ENCODE data around the gene EML1.

The EML1 gene, protein sequence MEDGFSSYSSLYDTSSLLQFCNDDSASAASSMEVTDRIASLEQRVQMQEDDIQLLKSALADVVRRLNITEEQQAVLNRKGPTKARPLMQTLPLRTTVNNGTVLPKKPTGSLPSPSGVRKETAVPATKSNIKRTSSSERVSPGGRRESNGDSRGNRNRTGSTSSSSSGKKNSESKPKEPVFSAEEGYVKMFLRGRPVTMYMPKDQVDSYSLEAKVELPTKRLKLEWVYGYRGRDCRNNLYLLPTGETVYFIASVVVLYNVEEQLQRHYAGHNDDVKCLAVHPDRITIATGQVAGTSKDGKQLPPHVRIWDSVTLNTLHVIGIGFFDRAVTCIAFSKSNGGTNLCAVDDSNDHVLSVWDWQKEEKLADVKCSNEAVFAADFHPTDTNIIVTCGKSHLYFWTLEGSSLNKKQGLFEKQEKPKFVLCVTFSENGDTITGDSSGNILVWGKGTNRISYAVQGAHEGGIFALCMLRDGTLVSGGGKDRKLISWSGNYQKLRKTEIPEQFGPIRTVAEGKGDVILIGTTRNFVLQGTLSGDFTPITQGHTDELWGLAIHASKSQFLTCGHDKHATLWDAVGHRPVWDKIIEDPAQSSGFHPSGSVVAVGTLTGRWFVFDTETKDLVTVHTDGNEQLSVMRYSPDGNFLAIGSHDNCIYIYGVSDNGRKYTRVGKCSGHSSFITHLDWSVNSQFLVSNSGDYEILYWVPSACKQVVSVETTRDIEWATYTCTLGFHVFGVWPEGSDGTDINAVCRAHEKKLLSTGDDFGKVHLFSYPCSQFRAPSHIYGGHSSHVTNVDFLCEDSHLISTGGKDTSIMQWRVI

DNA sequence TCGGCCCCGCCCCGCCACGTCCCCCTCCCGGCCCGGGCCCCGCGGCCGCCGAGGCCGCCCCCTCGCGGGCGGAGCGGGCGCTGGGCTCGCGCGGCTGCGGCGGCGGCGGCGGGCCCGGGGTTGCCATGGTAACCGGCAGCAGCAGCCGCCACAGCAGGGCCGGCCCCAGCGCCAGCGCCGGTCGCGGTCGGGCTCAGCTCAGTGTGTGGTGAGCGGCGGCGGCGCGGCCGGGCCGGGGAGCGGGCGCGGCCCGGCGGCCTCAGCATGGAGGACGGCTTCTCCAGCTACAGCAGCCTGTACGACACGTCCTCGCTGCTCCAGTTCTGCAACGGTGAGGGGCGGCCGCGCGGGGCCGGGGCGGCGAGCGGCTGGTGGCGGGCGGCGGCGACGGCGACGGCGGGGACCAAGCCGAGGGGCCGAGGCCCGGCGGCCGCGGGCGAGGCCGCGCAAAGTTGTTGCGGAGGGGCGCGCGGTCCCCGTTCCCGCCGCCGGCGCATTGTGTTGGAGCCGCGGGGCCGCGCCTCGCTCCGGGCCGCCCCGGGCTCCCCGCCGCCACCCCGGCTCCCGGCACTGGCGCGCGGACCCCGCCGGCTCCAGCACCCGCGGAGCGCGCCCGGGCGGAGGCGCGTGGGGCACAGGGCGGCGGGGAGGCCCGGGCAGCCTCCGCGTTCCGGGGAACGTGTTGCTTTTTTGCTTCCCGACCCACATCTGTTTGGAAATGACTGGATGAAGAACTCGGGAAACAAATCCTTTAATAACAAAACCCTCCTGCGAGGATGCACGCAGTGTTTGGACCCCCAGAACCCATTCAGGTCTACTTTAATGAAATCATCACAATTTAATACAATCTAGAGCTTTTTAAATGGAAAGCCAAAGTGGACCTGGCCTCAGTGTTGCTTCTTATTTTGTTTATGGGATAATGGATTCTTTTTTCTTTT, at the start of gene EML1:
EML1 (plus strand) TSS at position 201 of the 938 bp plus-strand sequence; CDS start at position 265, 64 bp downstream.
- peak; percentile 71 for DNase-seq (ENCODE audit: low spot score)

DNA sequence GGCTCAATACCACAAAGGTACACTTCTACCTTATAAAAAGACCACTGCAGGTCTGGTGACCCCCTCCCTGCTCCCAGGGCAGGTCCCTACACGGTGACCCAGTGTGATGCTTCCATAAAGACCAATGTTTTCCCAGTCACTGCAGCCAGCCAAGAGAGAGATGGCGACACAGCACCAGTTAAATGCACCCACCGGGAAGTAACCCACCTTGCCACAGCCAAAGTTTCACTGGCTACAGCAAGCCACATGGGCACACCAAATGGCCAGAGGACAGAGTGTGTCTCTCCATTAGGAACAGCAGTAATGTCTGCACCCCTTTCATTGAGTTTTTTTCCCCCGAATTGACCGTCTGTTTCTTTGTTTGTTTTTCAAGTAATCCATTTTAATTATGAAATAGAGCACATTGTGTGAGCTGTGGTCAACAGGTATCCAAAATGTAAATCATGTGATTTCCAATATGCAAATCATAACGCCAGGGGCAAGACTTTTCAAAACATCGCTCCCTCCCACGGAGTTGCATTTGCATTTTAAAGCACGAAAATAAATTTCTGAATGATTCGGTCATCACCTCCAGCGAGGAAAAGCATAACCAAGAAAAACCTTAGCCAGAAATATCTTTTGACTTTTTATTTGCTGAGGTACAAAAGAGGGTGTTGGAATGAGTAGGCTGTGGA, 48.9 kb upstream of the EML1 start:
- DNase-seq (ENCODE audit: low spot score), result no peak

DNA sequence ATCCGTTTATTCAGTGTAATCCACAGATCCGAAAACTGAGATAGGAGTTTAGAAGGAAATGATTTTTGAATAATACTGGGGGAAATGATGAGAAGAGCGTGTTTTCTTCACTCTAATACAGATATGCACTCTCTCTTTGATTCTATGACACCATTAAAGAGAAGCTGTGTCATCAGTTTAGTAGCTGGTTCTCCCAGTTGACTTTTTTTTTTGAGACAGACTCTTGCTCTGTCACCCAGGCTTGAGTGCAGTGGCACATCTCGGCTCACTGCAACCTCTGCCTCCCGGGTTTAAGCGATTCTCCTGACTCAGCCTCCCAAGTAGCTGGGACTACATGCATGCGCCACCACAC, 48.4 kb upstream of the EML1 start:
- no peak for DNase-seq (ENCODE audit: low spot score)

DNA sequence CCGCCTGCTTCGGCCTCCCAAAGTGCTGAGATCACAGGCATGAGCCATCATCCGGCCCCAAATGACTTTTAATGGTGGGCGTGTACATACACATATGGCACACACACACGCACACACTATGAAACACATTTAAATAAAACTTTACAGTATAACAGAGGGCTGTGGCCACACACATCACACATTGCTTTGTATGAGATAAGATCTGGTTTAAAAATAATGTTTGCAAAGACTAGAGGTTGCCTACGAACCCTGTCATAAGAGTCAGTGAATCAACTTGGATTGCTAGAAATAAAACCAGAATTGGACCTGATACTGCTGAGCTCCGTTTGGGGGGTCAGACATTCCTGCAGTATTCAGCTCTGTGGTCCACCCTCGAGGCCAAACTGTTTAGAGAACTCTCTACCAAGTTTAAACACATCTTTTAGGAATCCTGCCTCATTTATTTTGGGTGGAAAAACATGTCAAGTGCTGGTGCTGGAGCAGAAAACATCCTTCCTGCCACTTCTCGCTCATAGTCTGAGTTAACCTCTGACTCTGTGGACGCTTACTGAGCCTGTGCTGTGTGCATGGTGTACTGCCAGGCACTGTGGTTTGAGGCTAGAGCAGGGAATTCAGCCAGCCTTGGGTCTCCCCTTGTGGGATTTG, 47.8 kb upstream of the EML1 start:
- DNase-seq (ENCODE audit: low spot score), result no peak

DNA sequence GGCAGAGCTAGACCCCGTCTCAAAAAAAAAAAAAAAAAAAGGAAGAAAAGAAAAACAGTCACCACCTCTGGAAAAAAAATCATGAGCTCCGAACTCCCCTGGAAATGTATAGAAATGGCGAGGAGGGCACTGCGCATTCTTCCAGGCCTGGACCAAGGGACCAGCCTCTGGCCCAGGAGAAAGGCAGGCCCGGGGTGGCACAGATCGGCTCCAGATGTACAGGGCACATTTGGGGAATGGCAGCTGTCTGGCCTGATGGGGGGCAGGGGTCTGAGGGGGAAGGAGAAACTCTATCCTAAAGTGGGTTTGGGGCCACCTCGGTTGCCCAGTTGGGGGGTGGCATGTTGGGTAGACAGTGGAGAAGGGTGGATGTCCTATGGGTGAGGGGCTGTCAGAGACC, 46.0 kb upstream of the EML1 start:
- DNase-seq (ENCODE audit: low spot score), result no peak

DNA sequence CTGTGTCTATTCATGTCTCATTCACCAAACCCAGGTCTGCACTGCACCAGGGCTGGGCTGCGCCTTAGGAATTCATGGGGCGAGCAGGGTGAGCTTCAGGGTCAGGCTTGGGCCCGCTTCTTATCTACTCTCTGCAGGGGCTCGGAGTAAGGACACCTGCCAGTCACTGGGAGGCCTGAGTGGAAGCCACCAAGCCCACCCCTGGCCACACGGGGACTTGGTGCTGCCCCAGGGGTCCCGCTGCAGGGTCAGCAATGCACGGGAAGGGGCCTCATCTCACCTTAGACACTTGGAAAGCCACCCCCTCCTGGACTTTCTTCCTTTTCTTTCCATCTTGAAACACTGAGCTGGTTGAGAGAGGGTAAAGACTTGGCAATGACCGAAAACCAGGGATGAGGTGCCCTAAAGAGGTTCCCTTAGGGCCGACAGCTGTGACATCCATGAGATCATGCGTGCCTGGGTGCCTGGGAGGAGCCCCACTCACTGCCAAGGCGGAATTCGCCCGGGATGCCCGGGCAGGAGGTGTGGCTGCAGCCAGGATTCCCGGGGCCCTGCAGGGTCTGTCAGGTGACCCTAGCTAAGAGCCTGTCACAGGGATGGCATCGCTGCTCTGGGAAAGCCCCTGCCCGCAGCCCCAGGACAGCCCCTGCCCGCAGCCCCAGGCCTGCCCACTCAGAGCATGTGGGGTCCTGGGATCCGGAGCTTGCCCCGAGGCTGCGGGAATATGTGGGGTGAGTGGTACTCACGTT, 45.5 kb upstream of the EML1 start:
- no peak for DNase-seq (ENCODE audit: low spot score)

DNA sequence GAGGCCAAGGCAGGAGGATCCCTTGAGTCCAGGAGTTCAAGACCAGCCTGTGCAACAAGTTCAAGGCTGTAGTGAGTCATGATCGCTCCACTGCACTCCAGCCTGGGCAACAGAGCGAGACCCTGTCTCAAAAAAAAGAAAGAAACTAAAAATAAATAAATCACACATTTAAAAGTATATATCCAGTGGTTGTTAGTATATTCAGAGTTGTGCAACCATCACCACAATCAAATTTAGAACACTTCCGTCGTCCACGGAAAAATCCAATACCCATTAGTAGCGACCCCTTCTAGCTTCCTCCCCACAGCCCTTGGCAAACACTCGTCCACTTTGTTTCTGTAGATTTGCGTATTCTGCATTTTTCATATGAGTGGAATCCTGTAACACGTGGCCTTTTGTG, 44.7 kb upstream of the EML1 start:
- no peak for DNase-seq (ENCODE audit: low spot score)

DNA sequence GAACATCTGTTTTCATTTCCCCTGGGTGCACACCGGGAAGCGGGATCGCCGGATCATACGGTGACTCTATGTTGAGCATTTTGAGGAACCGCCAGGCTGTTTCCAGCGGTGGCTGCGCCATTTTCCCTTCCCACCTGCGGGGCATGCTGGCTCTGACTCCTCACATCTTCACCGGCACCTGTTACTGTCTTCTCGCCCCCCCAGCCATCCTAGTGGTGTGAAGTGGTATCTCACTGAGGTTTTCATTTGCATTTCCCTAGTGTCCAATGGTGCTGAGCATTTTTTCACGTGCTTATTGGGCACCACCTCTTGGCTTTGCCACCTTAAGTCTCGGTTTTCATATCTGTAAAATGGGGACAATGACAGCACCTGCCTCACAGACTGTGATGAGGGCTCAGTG, 44.1 kb upstream of the EML1 start:
- DNase-seq (ENCODE audit: low spot score), result no peak

DNA sequence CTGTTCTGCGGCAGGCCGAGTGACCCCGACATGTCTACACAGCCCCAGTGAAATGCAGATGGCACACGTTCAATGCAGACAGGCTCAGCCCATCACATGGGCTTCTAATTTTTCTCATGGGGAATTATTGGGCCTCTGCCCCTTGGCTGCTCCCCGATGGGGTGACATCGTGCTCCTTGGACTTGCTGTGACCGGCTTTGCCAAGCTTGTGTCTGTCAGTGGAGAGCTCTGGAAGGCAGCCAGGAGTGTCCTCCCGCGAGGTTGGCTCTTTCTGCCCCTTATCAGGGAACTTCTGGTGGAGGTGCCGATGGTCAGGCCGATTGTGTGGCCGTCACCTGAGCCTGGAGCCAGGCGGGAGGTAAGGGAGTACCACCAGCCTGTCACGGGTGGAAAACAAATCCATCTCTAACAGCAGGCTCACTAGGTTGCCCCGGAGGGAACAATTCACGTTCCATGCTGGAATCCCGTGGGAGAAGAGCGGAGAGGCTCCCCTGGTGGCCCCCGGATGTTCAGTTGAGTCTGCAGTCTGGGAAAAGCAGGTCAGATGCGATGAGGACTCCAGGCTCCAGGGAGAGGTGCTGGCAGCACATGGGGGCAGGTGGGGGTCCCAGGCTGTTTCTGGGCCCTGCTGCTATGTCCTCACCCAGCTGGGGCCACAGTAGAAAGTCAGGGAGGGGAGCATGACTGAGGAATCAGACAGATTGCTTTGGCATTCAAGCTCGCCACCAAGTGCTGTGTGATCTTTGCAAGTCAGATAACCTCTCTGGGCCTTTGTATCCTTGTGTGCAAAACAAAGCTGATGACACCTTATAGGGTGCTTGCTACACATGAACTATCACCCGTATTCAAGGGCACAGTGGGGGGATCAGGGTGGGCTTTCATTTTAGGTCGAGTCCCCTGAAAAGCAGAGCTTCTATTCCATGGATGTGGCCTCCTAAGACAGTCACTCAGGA, 43.2 kb upstream of the EML1 start:
- DNase-seq (ENCODE audit: low spot score), result no peak

DNA sequence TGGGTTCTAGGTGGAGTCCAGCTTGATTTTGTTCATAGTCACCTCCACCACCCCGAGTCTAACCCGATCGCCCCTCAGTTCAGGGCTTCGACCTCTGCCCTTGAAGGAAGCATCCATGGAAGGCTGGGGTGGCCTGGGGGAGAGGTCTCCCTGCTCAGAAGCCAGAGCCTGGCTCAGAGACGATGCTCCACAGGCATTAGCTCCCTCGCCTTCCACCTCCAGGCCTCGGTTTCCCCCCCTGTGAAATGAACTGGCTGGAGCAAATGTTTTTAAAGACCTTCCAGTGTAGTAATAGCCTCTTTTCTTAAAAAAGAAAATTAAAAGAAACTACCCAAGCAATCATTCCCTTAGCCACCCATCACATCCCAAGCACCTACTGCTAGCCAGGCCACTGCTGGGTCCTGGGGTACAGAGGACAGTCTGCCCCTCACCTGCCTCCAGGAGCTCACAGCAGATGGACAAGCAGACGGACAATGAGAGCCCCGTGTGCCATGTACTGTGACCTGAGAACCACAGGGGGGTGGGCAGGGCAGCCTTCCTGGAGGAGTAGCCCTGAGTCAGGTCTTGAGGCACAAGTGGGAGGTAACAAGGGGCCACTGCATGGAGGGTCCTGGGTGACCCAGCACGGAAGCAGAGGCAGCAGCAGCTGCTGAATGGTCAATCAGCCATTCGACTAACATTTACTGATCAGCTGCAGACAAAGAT, 42.3 kb upstream of the EML1 start:
- DNase-seq (ENCODE audit: low spot score), result no peak

DNA sequence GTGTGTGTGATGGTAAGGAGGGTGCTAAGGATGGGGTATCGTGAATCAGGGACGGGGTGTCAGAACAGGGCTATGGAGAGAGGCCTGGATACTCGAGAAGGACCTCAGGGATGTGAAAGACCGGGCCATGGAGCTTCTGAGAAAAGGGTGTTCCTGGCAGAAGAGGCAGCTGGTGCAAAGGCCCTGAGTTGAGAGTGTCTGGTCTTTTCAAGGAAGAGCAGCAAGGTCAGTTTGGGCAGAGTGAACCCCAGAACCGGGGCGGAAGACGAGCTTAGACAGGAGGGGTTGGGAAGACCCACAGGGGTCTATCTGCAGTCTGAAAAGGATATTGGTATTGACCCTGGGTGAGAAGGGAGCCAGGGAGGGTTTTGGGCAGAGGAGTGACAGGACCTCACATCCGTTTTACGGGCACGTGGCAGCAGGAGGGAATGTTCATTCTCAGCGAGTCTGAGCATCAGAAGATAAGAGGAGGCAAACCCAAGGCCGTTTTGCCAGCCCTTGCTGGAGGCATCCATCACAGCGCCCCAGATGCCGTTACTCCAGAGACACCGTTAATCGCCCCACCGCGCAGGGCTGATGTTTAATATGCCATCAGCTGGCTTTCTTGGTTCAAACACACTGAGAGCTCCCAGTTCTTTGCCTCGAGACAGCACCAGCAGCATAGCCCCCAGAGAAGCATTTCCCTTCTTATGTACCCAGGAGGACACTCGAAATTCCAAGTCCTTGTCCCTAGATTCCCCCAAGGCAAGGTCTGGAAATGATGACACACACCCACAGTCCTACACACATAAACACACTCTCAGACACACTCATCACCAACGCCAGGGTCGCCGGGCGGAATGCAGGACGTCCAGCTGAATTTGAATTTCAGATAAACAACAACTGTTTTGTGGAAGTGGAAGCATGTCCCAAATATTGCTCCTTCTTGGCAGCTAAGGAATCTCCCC, 41.4 kb upstream of the EML1 start:
- DNase-seq (ENCODE audit: low spot score), result no peak

DNA sequence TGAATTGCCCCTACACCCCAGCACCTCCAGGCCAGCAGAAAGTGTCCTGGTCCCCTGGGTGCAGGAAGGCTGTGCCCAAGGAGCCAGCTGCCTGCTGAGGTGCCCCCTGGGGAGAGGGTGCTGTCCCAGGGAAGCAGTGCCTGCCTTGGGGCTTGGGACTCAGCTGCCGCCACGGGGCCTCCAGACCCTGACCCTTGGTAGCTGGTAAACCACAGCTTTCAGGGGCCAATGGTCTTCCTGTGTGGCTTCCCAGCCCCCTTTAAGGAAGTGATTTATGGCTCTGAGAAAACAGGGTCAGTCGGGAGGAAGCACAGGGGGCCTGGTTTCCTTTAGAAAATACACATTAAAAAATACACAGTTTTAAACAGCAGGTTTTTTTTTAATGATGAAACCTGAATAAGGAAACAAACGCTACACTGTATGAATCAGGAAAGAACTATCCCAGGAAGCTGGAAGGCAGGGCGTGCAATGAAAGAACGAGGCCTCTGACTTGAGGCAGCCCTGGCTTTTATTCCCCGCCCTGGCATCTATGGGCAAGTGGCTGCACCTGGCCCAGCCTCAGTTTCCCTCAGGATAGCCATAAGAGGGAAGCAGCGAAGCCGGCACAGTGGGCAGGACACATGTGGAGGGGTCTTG, 40.6 kb upstream of the EML1 start:
- DNase-seq (ENCODE audit: low spot score), result no peak

DNA sequence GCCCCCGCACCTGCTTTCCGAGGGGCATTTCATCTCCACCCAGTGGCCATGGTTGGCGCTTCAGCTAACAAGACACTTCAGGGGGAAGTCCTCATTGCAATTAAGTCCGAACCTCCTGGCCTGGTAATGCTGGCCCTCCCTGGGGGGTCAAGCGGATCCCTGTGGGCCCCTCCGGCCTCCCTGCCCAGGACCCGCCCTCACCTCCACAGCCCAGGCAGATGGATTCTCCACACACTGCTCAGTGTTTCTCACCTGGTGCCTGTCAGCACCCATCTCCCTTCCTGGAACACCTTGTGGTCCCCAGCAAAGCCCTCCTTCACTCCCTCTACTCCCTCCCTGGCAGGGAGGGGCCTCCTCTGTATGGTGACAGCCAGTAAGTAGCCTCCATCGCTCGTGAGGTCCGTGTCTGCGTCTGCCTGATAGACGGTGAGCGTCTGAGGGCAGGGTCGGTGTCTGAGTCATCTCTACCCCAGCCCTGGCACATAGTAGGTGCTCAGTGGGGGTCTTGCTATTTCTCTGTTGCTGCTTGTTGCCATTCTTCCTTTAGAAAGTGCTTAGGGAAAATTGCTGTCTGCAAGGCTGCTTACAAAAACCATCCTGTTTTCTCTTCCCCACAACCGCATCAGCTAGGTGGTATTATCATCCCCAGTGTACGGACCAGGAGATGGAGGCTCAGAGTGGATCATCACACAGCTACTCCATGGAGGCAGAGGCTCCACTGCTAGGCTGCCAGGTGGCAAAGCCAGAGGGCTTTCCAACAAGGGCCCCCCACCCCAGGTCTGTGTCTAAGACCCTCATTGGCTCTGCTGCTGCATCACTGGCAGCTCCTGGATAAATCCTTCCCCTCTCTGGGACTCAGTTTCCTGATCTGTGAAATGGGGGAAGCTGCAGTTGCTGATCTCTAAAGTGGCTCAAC, 39.7 kb upstream of the EML1 start:
- DNase-seq (ENCODE audit: low spot score), result no peak

DNA sequence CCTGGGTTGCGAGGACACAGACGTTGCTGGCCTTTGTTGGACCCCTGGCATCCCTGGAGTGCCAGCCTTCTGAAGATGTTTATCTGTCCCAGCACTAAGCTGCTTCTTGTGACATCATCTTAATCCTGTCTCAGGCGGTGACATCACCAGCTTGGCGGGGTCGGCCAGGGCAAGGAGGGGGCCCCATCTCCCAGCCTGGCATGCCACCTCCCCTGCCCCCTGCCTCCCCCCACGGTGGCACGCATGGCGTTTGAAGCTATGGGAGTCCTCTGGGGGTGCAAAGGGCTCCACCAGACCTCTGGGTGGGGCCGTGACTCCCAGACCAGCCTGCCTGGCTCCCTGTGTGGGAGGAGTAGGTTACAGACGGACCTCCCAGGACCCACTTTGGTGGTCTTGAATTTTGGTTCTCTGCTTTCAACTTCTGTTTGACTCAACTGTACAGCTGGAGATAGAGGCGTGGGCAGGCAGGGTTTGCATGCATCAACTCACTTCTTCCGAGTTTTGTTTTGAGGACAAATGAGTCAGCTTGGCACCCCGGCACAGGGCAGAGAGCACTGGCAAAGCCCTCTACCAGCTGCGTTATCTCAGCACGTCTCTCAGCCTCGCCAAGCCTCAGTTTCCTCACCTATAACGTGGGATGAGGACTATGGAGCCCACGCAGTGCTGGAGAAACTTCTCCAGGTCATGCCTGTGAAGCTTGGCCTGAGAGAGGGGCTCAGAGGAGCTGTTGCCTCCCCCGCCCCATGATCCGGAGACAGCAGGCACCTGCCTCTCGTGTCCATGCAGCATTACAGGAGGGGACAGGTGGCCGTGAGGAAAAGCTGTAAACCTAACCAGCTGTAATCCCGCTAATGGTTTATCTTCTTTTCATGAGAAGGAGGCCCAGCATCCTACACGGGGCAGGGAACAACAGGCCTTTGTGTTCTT, 38.8 kb upstream of the EML1 start:
- DNase-seq (ENCODE audit: low spot score), result no peak

DNA sequence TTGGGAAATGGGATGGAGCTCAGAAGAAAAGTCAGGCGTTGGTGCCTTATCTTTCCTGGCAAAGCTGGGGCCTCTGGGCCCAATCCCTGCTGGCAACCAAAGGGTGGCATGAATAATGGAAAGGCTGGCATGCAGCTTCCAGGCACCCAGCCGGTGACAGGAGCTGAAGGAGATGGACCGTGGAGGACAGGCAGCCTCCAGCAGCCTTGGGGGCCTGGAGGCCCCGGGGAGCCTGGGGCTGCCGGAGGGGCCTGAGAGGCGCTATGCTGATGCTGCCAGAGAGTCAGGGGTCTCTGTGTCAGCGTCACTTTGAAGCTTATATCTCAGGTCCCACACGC, 38.2 kb upstream of the EML1 start:
- DNase-seq (ENCODE audit: low spot score), result no peak
